Measurements from ENCODE around the gene TBC1D22A.

The TBC1D22A gene

DNA sequence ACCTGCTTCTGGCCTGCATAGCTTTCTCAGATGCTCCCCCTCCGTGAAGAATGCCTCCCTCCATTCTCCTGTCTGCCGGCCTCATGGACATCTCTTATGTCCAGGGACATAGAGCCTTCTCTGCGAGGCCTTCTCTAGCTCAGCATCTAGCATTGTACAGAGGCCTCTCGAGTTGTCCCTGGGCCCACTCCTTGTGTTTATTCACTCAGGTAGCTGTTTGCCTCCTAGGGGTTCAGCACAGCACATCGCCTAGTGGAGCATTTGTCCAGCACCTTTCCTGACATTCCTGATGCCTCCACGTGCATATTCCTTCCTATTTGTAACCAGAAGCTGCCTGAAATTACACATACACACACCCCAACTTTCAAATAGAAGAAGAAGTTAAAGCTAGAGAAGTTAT, 101.3 kb downstream of the TBC1D22A start:
- no peak for DNase-seq

DNA sequence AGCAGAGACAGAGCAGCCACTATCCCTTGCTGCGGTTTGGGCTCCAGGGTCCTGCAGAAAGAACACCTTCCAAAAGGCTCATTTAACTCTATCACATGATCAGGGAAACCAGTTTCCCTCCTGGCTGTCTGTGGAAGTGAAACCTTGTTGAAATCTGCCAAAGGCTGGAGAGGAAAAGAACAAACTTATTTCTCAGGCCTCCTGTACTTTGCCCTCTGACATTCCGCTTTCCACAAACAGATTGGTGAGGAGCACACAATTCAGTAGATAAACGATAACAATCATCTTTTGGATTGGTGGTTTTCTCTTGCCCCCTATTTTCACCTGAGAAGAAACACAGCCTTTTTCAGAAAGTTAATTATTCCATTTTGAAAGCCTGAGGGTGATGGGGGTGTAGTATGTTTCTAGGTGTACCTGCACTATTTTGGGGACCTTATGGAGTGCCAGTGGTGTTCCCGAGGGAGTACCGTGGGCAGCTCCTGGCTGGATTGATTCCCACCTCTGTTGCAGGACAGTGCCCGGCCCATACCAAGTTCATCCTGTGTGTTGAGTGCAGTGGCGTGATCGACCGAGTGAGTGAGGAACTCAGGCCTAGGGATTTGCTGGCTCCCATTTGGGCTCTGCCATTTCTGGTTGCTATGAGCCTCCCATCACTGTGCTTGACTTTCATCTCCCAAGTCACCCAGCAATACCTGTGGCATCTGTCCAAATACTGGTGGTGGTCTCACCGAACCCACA, 102.0 kb downstream of the TBC1D22A start:
- no peak for DNase-seq

DNA sequence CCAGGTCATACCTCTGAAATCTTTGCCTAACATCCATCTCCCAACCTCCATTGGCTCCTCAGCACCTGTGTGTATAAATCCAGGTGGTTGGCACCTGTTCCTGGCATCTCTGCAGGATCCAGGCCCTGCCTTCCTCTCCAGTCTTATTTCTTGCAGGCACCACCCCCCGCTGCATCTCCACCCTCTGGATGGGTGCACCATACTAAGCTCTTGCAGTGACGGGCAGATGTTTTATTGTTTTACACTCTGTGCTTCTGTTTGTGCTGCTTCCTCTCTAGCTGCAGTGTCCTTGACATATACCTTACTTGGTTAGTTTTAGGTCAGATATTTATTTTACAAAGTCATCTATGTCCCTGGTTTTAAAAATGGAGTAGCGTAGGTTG, 102.6 kb downstream of the TBC1D22A start:
- DNase-seq: no peak

DNA sequence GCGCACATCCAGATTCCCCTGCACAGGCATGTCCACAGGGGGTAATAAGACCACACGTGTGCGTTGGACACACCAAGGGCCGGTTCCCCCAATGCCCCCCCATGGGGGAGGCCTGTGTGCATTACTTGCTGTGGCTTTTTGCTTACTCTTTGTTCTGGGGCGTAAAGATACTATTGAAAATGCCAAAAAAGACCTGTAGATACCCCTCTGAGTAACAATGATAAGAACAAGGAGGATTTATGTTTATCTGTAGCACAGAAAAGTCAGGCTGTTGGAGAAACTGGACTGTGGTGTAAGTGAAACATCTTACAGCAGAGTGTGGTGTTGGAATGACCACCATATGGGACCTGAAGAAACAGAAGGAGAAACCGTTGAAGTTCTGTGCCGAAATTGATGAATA, 103.2 kb downstream of the TBC1D22A start:
- no peak for DNase-seq

DNA sequence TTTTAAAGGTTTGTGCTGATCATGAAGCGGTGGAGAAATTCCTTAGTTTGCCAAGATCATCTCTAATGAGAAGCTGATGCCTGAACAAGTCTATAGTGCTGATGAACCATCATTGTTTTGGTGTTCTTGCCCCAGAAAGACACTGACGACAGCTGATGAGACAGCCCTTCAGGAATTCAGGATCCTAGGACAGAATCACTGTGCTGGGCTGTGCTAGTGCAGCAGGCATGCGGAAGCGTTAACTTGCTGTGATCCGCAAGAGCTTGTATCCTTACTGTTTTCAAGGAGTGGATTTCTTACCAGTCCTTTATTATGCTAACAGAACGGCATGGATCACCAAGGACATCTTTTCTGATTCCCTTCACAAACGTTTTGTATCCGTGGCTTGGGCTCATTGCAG, 104.1 kb downstream of the TBC1D22A start:
- DNase-seq: no peak

DNA sequence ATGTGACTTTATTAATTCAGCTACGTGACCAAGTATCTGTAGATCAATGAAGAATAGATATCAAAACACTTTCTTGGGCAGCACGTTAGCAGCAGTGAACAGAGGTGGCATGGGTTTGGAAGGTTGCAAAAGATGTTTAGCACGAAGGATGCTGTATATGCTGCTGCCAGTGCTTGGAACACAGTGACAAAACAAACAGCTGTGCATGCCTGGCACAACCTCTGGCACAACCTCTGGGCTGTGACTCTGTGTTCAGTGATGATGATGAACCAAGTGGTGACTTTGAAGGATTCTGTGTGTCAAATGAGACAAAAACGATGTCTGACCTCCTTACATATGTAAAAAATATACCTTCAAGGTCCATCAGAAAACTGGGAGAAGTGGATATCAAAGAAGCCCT, 104.7 kb downstream of the TBC1D22A start:
- no peak for DNase-seq

DNA sequence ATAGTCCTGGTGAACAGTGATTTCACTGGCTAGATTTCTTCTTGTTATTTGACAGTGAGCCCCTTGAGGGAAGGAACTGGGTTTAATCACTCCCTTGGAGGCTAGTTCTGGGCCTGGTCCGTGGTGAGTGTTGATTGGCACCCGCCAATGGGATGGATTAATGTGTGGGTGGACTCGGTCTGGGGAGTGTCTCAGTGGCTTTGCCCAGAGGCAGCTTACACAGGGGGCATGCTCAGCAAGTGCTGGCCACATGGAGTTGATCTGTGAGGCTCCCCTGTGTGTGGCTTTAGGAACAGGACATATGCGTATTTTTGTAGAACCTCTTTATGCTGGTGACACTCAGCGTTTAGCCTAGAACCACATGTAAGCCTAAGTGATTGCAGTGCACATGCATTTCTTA, 106.9 kb downstream of the TBC1D22A start:
- no peak for DNase-seq

DNA sequence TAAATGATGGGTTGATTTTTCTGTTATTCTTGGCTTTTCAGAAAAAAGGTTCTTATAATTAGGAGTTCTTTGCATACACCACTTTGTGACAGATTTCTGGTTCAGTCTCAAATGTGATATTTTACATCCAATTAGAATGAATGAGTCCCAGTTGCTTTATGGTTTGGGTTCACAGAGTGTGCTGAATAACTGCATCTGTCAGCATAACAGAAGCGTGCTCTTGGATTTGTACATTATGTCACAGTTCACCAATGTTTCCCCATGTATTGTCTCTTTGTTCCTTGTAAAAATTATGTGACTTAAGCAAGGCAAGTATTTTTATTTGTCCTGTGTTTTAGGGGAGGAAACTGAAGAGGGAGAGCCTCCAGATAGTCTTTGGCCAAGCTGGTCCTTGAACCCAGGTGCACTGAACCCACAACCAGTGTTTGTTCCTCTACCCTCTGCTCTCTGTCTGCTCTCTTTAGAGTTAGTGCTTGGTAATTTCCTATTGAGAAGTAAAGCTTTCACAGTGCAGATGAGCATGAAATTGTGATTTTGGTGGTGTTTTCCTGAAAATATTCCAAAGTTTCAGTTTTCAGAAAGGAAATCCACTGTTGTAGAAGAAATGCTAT, 107.5 kb downstream of the TBC1D22A start:
- no peak for DNase-seq

DNA sequence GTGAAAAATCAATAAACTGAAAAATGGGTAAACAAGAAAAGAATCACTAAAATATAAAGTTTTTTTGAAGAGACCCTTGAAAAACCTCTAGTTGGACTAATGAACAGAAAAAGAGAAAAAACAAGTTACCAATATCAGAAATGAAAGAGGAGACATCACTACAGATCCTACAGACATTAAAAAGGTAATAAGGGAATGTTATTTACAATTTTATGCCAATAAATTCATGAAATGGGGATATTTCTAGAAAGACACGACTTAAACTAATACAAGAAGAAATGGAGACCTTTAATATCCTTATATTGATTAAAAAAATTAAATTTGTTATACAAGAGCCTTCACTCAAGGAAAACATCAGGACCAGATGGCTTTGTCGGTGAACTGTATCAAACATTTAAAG, 109.4 kb downstream of the TBC1D22A start:
- no peak for DNase-seq

DNA sequence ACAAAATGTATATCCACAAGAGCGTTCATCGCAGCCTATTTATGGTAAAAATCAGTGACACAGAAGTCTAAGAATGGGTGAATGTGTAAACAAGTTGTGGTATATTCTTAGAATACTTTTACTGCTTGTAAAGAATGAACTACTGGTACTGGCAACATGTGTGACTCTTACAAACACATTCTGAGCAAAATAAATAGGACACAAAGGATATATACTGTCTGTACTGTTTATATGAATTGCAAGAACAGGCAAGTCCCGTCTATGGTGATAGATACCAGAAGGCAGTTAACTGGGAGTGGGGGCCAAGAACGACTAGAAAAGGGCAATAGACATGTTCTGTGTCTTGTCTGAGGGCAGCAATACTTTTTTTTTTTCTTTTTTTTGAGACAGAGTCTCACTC, 112.6 kb downstream of the TBC1D22A start:
- no peak for DNase-seq

DNA sequence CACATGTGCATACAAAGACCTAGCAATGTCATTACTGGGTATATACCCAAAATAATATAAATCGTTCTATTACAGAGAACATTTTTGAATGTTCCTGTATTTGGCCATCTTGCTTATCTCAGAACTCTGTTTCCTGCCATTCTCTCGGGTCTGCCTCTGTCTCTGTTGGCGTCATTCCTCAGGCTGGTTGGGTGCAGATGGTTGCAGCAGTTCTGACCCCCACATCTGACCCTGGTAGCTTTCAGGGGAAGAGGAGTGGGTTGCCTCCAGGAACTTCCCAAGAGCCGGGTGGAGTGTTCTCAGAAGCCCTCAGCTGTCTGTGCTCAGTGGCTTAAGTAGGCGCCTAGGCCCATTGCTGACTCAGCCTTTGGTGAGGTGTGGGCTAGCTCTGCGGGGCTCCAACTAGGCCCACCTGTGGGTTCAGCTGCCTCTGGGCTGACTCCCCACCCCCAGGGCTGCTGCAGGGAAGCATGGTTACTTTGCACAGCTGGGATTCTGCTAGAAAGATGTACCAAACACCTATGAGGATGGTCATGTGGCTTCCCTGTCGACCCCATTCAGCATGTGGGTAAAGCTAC, 114.0 kb downstream of the TBC1D22A start:
- no peak for DNase-seq

DNA sequence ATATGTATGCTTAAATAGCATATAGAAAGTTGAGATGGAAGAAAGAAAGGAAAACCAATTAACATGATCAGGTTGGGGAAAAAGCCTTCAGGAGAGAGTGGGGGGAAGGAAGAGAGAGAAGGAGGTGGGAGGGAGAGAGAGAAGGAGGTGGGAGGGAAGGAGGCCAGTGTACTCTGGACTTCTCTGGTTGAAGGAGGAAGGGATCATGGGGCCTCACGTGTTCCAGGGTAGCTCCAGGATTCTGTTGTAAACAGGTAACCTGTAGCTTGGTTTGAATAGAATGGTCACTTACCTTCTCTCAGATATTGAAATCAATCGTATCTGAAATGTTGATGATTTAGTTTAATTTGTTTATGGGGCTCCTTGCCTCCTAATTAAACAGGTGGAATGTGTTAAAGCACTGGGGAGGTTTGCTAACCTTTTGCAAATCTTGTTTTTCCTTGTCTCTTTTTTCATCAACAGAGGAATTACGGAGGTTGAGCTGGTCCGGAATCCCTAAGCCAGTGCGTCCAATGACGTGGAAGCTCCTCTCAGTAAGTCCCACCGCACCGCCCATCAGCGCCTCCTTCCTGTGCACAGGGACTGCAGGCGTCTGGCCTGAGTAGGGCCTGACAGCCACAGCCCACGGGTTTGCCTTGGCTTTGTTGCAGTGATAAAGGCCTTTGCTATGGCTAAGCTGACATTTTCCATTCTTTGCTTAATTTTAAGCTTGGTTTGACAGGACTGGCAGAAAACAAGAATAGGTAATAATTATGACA, 115.9 kb downstream of the TBC1D22A start:
- no peak for DNase-seq

DNA sequence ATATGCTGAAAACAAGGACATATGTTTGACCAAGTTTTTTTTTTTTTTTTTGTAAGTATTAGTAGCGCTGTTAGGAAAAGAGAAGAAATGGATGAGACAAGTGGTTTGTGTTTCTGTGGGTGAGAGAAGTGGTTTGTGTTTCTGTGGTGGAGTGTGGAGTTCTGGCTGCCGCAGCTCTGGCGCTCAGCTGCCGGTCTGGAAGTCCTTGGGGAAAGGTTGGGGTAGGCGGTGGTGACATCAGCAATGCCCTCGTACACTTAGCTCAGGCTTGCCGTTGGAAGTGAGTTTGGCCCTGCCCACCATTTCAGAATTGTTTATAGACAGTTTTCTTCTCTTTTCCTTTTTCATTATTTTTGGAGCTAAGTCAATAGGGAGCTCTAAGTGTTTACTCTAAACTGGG, 116.6 kb downstream of the TBC1D22A start:
- DNase-seq: no peak

DNA sequence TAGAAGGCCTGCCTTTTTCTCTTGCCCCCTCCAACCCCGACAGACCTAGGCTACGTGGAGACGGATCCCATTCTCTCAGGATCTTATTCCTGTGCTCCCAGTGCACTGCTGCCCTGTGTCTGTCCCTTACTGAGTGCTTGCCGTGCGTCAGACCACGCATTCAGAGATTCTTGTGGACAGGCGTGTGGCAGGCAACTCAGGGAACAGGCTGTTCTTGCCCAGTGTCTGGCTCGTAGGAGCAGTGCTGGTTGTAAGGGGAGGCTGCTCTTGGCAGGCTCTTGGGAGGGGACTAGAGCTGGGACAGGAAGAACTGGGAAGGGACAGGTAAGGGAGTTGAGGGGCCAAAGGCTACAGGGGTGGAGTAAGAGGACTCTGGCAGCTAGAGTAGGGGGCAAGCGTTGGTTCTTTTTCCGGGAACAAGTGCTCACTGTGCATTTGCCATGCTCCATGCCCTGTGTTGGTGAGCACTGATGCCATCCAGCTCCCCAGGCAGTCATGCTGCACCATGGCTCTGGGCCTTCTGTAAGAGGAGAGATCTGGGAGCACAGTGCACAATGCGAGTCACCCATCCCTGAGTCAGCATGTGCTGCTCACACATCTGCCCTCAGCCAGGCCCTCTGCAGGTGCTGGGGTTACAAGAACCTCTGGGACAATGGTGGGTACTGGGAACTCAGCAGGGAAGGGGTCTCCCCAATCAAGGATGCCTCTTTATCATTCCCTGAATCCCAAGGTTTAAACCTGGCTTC, 119.1 kb downstream of the TBC1D22A start:
- DNase-seq: no peak

DNA sequence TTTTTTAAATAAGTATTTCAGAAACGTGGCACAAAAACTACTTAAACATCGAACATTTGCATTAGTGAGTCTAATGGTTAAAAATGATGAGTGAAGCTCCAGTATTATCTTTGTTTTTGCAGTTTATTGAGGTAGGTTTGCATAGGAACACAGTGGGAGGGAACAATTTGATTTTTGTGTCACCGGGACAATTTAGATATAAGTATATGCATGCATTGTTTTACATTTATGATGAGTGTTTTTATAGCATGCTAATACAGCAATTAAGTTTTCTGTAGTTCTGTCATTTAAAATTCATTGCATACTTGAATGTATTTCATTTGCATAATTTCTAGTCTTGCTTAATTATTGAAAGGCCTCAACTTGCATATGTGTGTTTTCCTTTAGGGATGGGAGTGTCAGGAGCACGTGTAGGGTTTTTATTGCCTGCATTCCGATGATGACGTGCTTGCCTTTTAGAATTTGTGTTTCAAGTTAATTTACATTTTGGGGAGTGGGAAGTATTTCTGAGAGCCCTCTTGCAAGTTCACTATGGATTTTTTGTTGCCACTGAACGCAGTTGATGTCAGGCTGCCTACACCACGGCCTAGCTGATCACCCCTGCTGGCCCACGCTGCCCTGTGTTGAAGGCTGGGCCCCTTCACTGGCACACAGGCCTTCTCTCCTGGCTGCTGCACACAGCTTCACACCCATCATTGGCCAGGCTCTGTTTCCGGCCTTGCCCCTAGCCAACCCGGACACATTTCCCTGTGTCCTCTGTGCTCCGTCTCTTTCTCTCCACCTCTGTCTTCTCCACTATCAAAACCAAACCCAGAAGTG, 120.9 kb downstream of the TBC1D22A start:
- DNase-seq: no peak

DNA sequence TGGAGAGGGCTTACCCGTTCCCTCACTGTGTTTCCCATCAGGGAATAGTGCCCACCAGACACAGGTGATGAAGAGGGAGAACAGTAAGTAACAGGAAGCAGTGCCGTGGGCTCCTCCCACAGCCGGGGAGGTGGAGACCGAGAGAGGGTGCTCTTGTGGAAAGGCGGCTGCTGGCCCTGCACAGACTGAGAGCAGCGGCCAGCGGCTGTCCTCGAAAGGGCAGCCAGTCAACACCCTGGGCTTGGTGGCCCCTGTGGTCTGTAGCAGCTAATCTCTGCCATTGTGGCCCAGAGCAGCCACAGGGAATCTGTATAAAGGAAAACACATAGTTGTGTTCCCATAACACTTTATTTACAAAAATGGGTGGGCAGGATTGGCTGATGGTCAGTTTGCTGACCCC, 121.9 kb downstream of the TBC1D22A start:
- no peak for DNase-seq

DNA sequence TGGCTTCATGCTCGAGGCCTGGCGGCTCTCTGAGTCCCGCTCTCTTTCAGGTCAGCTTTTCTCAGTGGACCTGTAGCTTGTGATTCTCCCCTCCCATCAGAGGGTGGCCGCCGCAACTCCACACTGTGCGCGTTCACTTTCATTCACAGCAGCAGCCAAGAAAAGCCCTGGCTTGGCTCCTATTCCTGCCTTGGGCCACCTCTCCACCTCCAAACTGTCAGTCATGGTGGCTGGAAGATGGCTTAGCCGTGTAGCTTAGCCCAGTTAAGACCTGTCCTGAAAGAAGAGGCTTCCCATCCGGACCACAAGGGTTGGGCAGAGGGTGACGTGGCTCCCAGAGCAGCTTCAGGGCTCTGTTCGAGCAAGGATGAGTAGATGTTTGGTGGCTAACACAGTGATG, 125.5 kb downstream of the TBC1D22A start:
- no peak for DNase-seq

DNA sequence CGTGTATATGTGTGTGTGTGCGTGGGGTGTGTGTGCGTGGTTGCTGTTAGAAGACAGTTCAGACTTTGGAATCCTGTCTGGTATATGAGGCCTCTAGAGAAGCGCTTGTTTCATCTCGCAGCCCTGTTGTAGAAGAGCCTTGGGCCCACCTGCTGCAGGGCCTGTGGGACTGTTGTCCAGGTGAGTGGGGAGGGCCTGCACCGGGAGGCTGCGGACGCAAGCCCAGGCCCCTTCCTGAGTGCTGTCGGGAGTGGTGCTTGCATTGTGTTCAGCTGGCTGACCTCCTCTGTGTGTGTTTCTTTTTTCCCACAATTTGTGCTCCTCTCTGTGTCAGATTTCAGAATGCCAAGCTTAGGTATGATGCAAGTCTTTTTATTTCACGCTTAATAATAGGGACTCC, 128.4 kb downstream of the TBC1D22A start:
- DNase-seq: no peak

DNA sequence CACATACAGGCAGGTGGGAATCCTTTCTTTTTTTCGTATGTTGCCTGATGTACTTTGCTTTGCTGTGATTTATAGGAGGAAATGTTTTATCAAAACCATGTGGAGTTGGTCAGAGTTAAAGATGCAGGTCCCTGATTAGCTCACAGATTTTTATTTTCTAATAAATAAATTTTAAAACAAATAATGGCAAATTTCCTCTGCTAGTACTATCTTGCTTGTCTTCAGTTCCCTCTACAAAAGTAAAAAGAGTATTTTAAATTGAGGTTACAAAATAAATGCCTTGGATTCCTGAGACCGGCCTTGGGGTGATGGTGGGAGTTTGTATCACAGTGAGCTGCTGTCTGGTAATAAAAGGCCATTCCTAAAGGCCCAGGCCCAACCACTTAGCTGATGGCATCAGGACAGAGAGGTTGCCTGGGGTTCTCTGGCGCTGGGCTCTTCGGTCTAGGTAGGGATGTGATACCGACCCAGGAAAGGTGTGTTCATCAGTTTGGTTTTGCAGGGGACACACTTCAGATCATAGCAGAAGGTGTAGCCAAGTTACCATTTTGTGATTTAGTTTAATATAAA, 129.0 kb downstream of the TBC1D22A start:
- no peak for DNase-seq

DNA sequence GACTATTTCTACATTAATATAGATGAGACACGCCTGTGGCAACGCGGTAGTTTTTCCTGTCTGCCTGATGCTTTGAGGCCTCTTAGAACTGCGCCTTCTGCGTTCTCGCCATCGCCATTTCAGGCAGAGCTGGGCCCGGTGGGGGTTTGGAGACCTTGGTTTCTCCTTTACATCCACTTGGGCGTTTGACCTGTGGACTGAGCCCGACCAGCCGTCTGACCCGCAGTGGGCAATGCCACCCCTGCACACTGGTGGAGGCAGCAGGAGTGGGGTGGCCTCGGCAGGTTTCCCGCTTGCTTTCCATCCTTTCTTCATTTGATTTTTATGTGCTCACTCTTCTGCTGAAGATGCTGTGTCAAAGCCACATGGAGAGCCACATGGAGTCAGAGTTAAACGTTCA, 130.4 kb downstream of the TBC1D22A start:
- DNase-seq: no peak

DNA sequence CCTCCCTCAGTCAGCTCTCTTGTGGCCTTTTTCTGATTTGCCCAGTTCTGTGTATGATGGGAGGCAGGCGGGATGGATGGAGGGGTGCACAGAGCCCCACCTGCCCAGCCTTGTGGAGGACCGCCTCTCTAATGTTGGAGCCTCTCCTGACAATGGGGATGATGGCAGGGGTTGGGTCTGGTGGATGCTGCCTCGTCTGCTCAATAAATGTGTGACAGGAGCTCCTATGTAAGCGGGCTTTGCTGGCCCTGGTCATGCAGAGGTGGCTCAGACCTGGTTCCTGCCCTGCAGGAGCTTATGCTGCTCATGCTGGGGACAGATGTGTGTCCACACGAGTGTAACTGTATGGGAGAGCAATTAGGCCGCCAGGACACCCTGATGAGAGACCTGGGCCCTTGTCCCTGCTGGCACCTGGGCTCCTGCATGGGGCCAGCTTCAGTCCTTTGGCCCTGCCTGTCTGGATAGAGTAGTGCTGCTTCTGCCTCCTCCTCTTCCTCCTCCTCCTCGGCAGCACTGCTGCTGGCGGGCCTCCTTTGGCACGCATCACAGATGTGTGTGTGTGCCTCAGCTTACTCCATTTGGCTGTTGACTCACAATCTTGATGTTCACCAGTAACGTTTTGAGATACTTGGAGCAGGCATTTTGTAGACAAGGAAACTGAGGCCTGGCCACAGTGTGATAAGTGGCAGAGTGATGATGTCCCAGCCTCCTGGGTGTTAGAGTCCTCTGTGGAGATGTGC, 131.0 kb downstream of the TBC1D22A start:
- no peak for DNase-seq

All from NCI-H446 (cell line).